Esophagus (tissue), 2 donors: ENCODE measurements around the gene RABGAP1L. TPM values are rescaled to one million over a fixed set of nuclear protein-coding genes. Genes with fewer than 3 reads are reported as not detected.
A peak's percentile ranks its signal among the peaks of the same experiment; 100 is the strongest.
"Not testable (repeated sequence)": the region's sequence is repeated elsewhere in the genome, so short reads cannot be mapped to it uniquely, and the experiment has no call there.

Experiments used
- H3K27ac ChIP-seq, 2 donors: one replicate each; pipeline ENCODE4 v1.5.1; 2013; ENCODE audit warnings: low read depth in 2 of 2, mild to moderate bottlenecking in 2 of 2, inconsistent platforms in 1 of 2, low read length in 1 of 2, moderate library complexity in 1 of 2
- H3K27me3 ChIP-seq, 2 donors: one replicate each; pipeline ENCODE4 v1.6.1; 2013; ENCODE audit warnings: low read length in 2 of 2, control low read depth in 1 of 2, mild to moderate bottlenecking in 1 of 2; ENCODE audit not compliant: insufficient read depth in 2 of 2, control insufficient read depth in 1 of 2
- H3K36me3 ChIP-seq, 2 donors: one replicate each; pipeline ENCODE4 v1.6.1; 2013; ENCODE audit warnings: low read length in 1 of 2; ENCODE audit not compliant: control insufficient read depth in 2 of 2, insufficient read depth in 2 of 2
- H3K4me1 ChIP-seq, 2 donors: one replicate each; pipeline ENCODE4 v1.6.1; 2013; ENCODE audit warnings: low read length in 1 of 2; ENCODE audit not compliant: control insufficient read depth in 2 of 2, insufficient read depth in 2 of 2
- H3K4me3 ChIP-seq, 2 donors: one replicate each; pipeline ENCODE4 v1.5.1; 2013; ENCODE audit warnings: low read length in 2 of 2, mild to moderate bottlenecking in 2 of 2, low read depth in 1 of 2, moderate library complexity in 1 of 2
- H3K9me3 ChIP-seq, 2 donors: one replicate each; pipeline ENCODE4 v1.6.1; 2013; ENCODE audit warnings: mild to moderate bottlenecking in 2 of 2, low read depth in 1 of 2, low read length in 1 of 2, moderate library complexity in 1 of 2; ENCODE audit not compliant: control insufficient read depth in 2 of 2, insufficient read depth in 1 of 2
- WGBS, 2 donors: extraction: QIAGEN DNeasy Blood & Tissue Kit; methylation state at CpG; one replicate each; pipeline ENCODE4 v1.1.7; 2013; 5-methylcytosine and 5-hydroxymethylcytosine counted together
- polyA plus RNA-seq, 2 donors: library from polyadenylated mRNA; stranded (reverse); fragments of 200-250 nt; gene quantifications; one replicate each; pipeline ENCODE4 v1.2.3, GENCODE V29; 2013
- donor health status: healthy with polysubstance abuse.
- donor health status: Bipolar disorder and iron deficiency.

Gene RABGAP1L
- polyA plus RNA-seq, 2 donors, result 9.2 to 13.0 TPM

- H3K36me3 ChIP-seq, result peaks cover 0 to 2% of the 10 kb centered on the region in 2 donors
Observed at GRCh38 chr1:175005085-175005783, 845.9 kb downstream of the RABGAP1L start.

GRCh38 chr1:175009532-175009931, 850.2 kb downstream of the RABGAP1L start:
- Histone ChIP-seq H3K27ac (no peak overlapping the region), H3K4me1 (no peaks in the 10 kb centered on the region), H3K27me3 (no peaks in the 10 kb centered on the region), H3K9me3 (no peaks in the 10 kb centered on the region), H3K36me3 (peaks cover 5 to 11% of the 10 kb centered on the region in 2 donors), H3K4me3 (no peak overlapping the region)
- 80 to 82% methylated on average over 10 of the region's 10 CpGs for WGBS, 2 donors

More at GRCh38 chr1:175005085-175005783, 845.9 kb downstream of the RABGAP1L start:
- H3K9me3 ChIP-seq, result no peaks in the 10 kb centered on the region
- 88 to 89% methylated on average over 8 of the region's 8 CpGs for WGBS, 2 donors
- no peak overlapping the region for H3K4me3 ChIP-seq
- H3K27me3 ChIP-seq, result no peaks in the 10 kb centered on the region
- H3K4me1 ChIP-seq, result no peaks in the 10 kb centered on the region
- no peak overlapping the region for H3K27ac ChIP-seq

- no peak overlapping the region for H3K27ac ChIP-seq
- H3K9me3 ChIP-seq, result no peaks in the 10 kb centered on the region
- WGBS, 2 donors, result 54 to 57% methylated on average over 1 of the region's 1 CpG
- no peaks in the 10 kb centered on the region for H3K27me3 ChIP-seq
- H3K4me3 ChIP-seq, result no peak overlapping the region
- no peaks in the 10 kb centered on the region for H3K4me1 ChIP-seq
- peaks cover 14 to 21% of the 10 kb centered on the region in 2 donors for H3K36me3 ChIP-seq
Observed at GRCh38 chr1:175013445-175013844, 854.1 kb downstream of the RABGAP1L start.

- 92 to 93% methylated on average over 4 of the region's 4 CpGs for WGBS, 2 donors
- peaks cover 14 to 19% of the 10 kb centered on the region in 2 donors for H3K36me3 ChIP-seq
- no peaks in the 10 kb centered on the region for H3K9me3 ChIP-seq
- no peaks in the 10 kb centered on the region for H3K4me1 ChIP-seq
- H3K27me3 ChIP-seq, result no peaks in the 10 kb centered on the region
- no peak overlapping the region for H3K27ac ChIP-seq
- H3K4me3 ChIP-seq, result no peak overlapping the region
Observed at GRCh38 chr1:175015243-175015642, 855.9 kb downstream of the RABGAP1L start.

- H3K36me3 ChIP-seq, result peaks cover 9 to 10% of the 10 kb centered on the region in 2 donors
- 89 to 91% methylated on average over 3 of the region's 3 CpGs for WGBS, 2 donors
- H3K9me3 ChIP-seq, result no peaks in the 10 kb centered on the region
Observed at GRCh38 chr1:175019524-175019923, 860.2 kb downstream of the RABGAP1L start.

GRCh38 chr1:175023043-175023921, 864.0 kb downstream of the RABGAP1L start, which contains the start of gene MRPS14:
Gene MRPS14 (minus strand): TSS chr1:175023425. CDS start chr1:175023408, 17 bp downstream.
- WGBS, 2 donors, result 3% methylated on average over 42 of the region's 42 CpGs
- peak within 1 kb of the TSS; percentile 52 to 92 for H3K27ac ChIP-seq
- peaks cover 0 to 2% of the 10 kb centered on the region in 2 donors for H3K4me1 ChIP-seq

More at GRCh38 chr1:175019524-175019923, 860.2 kb downstream of the RABGAP1L start:
- Histone ChIP-seq H3K27me3 (no peaks in the 10 kb centered on the region), H3K4me3 (no peak overlapping the region), H3K27ac (no peak overlapping the region), H3K4me1 (peaks cover 0 to 2% of the 10 kb centered on the region in 2 donors)

GRCh38 chr1:175023922-175024242, 864.6 kb downstream of the RABGAP1L start:
- H3K9me3 ChIP-seq, H3K27me3 ChIP-seq, H3K36me3 ChIP-seq, H3K4me1 ChIP-seq: not testable (repeated sequence)
- 91% methylated on average over 2 of the region's 2 CpGs for WGBS, 2 donors
- H3K27ac ChIP-seq, result peak overlapping the region; percentile 50 to 85
- peak overlapping the region in 1 of 2 donors; percentile 92 for H3K4me3 ChIP-seq

More at GRCh38 chr1:175023043-175023921, 864.0 kb downstream of the RABGAP1L start, which contains the start of gene MRPS14:
- Histone ChIP-seq H3K9me3 (no peaks in the 10 kb centered on the region), H3K36me3 (peaks cover 0 to 1% of the 10 kb centered on the region in 2 donors), H3K4me3 (peak within 1 kb of the TSS; percentile 75 to 92), H3K27me3 (no peaks in the 10 kb centered on the region)

- H3K9me3 ChIP-seq, result no peaks in the 10 kb centered on the region
- H3K27ac ChIP-seq, result no peak overlapping the region
- H3K36me3 ChIP-seq, result no peaks in the 10 kb centered on the region
- H3K27me3 ChIP-seq, result no peaks in the 10 kb centered on the region
- no peak overlapping the region for H3K4me3 ChIP-seq
- WGBS, 2 donors, result 96 to 97% methylated on average over 2 of the region's 2 CpGs
- H3K4me1 ChIP-seq, result peaks cover 0 to 2% of the 10 kb centered on the region in 2 donors
Observed at GRCh38 chr1:175024773-175025172, 865.5 kb downstream of the RABGAP1L start.

GRCh38 chr1:175033953-175034352, 874.6 kb downstream of the RABGAP1L start:
- no peaks in the 10 kb centered on the region for H3K4me1 ChIP-seq
- H3K36me3 ChIP-seq, result no peaks in the 10 kb centered on the region
- no peaks in the 10 kb centered on the region for H3K27me3 ChIP-seq
- no peaks in the 10 kb centered on the region for H3K9me3 ChIP-seq
- no peak overlapping the region for H3K4me3 ChIP-seq
- no peak overlapping the region for H3K27ac ChIP-seq
- WGBS, 2 donors, result 77 to 83% methylated on average over 4 of the region's 4 CpGs
